AG08396 (cell line): ENCODE data around the gene CIZ1.
"Not testable (repeated sequence)": the region's sequence is repeated elsewhere in the genome, so short reads cannot be mapped to it uniquely, and the experiment has no call there.

Source experiments
- DNase-seq: peaks from one replicate; pipeline ENCODE4 v3.0.0; 2012; ENCODE audit warnings: low spot score, mixed read lengths

The CIZ1 gene, protein sequence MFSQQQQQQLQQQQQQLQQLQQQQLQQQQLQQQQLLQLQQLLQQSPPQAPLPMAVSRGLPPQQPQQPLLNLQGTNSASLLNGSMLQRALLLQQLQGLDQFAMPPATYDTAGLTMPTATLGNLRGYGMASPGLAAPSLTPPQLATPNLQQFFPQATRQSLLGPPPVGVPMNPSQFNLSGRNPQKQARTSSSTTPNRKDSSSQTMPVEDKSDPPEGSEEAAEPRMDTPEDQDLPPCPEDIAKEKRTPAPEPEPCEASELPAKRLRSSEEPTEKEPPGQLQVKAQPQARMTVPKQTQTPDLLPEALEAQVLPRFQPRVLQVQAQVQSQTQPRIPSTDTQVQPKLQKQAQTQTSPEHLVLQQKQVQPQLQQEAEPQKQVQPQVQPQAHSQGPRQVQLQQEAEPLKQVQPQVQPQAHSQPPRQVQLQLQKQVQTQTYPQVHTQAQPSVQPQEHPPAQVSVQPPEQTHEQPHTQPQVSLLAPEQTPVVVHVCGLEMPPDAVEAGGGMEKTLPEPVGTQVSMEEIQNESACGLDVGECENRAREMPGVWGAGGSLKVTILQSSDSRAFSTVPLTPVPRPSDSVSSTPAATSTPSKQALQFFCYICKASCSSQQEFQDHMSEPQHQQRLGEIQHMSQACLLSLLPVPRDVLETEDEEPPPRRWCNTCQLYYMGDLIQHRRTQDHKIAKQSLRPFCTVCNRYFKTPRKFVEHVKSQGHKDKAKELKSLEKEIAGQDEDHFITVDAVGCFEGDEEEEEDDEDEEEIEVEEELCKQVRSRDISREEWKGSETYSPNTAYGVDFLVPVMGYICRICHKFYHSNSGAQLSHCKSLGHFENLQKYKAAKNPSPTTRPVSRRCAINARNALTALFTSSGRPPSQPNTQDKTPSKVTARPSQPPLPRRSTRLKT

DNA sequence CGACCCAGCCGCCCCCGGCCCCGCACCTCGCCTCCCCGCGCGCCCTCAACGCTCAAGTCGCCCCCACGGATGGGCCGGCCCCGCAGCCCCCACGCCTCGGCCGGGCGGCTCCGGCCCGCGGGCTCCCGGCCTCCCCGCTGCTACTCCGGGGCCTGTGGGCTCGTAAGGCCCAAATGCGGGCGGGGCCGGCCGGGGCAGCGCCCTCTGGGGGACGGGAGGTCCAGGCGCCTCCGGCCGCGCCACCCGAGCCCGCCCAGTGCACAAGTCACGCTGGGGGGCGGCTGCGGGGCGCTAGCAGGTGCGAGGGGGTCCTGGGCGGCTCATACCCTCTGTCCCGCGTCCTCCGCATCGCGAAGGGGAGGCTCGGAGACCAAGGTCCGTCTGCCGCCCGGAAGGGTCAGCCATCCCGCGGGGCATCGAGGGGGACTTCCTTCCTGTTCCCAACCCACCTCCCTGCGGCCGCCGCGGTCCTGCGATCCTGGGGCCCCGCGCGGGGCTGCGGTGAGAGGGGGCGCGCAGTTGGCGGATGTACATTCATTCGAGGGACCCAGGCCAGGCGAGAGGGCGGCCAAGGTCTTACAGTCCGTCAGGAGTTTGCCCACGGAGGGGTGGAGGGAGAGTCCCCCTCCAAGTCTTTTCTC, at the start of gene CIZ1:
TSS of gene CIZ1 (minus strand) at position 167 of the 641 bp plus-strand sequence. CDS start 715 bp downstream, outside the sequence.
- DNase-seq: peak; percentile 95

- DNase-seq: no peak
Observed at GRCh38 chr9:128233817-128234406, 42.5 kb upstream of the CIZ1 start.

DNA sequence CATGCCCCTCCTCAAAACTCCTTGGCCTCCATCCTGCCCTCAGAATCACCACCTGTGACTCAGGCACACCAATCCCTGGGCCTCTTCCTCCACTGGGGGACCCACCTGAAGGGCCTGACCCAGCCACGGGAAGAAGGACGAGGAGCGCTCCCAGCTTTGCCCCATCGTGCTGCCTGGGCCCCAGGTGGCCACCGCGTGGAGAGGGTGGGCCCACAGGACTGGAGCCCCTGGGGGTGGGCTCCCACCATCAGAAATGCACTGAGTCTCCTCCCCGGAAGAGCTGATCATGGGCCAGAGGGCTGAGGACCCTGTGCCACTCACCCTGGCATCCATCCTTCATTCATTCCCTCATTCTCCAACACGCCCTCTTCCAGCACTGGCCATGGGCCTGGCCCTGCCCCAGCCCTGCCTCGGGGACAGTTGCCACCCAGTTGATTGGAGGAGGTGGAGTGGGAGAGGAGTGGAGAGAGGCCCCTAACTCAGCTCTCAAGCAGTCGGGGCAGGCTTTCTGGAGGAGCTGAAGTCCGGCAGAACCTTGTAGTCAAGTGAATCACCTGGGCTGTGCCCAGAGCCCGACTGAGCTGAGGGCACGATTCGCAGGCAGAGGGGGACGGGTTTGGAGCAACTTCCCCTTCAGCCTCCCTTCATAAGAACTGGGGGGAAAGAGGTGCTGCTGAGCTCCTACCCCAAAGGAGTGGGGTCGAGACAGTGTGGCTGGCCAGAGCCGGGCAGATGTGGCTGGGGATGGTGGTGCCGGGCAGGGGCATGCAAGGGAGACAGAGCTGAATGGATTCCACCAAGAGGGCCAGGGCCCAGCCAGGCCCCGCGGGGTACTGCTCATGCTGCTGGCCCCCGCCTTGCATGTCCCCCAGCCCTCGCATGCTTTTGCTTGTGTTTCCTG, 41.4 kb upstream of the CIZ1 start:
- DNase-seq: no peak

DNA sequence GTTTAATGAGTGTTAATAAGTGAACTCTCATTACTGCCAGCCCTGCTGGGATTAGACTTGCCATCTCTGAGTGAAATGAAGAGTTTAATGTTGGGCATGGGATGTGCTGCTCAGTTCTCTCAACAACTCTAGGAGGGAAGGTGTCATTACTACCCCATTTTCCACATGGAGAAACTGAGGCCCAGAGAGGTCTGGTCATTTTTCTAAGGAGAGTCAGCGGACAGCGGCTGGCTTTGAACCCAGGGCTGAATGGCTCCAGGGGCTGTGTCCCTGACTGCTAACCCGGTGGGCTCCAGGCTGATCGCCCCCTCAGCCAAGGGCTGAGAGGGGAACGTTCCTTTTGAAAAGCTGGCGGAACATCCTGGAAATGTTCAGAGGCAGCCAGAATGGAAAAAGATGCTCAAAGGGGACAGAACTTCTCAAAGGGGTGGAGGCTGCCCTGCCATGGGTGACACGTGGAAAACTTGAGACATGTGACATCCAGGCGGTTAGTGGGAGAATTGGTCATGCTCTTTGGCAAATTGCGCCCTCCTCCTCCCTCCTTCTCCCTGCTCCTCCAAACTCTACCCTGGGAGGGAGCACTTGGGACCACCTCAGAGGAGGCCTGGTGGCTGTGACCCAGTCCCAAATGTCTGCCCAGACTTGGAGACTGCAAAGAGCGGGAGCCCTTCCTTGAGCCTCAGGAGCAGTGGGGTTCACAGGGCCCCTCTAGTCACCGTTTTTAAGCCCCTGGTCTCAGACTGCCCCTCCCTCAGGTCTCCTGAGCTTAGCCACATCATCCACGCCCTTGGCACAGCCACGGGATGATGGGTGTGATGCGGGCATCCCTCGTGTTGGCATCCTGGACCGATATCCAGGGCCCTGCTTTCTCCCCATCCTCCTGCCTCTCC, 40.5 kb upstream of the CIZ1 start:
- DNase-seq: no peak

DNA sequence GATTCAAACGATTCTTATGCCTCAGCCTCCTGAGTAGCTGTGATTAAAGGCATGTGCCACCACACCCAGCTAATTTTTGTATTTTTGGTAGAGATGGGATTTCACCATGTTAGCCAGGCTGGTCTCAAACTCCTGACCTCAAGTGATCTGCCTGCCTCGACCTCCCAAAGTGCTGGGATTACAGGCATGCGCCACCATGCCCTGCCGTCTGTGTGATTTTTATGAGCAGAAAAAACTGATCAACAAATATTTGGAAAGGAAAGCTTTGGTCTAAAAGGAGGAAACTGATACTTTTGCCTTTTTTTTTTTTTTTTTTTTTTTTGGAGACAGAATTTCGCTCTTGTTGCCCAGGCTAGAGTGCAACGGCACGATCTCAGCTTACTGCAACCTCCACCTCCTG, 39.5 kb upstream of the CIZ1 start:
- DNase-seq: not testable (repeated sequence)

DNA sequence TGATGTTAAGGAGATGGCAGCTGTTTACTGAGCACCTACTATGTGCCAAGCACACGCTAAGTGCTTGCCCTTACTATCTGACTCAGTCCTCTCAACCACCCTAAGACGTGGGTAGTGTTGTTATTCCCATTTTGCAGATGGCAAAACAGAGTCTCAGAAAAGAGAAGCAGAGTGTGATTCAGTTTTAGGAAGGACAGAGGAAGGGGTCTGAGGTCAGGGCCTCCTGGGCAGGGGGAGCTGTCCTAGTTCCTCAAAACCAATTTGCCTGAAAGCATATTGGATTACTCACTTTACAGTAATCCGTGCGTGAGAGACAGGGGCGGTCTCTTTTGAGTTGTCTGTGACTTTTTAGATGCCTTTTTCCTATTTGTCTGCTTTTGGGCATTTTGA, 35.0 kb upstream of the CIZ1 start:
- no peak for DNase-seq

DNA sequence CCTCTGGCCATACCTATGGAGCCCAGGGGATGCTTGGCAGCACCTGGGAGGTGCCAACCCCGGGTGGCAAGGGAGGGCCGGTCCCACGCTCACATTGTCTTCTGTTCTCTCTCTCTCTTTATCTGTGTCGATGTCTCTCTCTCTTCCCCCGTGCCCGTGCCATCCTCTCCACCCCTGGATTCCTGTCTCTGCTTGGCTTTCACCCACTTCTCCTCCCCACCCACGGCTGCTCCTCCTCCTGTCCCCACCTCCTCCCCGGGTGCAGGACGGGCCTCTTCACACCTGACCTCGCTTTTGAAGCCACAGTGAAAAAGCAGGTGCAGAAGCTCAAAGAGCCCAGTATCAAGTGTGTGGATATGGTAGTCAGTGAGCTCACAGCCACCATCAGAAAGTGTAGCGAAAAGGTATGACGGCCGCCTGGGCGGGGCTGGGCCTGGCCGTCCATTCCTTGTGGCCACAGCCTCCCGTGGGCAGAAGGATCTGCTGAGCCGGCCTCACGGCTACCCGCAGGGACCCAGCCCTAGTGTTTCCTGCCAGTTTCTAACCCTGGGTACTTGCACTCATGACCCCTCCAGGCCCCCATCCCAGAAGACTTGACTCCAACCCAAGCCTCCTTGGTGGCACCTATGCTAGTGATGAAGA, 34.5 kb upstream of the CIZ1 start:
- no peak for DNase-seq

GRCh38 chr9:128224877-128225276, 33.5 kb upstream of the CIZ1 start:
- DNase-seq: no peak

DNA sequence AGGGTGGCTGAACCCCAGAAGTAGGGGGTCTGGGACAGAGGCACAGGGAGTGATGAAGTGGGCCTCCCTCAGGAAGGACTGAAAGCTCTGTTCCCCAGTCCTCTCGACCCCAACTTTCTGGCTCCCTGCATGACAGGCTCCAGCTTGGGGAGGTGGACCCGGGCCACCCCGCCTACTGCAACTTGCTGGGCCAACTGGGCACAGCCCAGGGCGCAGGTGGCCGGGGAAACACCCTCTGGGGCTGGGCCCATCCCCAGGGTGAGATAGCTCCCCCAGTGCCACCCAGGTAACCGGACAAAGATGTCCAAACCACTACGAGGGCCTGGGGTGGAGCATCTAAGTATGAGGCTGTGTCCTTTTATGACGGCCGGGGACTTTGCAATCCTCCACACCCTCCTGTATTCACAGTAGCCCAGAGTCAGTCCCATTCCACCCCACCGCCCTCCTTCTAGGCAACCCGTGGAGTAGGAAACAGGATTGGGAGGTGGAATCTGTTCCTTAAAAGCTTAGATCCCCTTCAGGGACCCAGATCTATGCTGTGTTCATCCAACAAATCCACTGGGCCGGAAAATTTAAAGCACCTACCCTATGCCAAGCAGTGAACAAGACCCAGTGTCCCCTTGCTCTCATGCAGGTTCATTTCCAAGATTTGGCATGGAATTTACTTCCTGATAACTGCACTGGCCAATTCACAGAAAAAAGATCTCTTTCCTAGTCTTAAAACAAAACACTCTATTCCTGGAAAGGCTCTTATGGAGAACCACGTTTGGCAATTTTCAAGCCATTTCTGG, 31.7 kb upstream of the CIZ1 start:
- DNase-seq: no peak

- no peak for DNase-seq
Observed at GRCh38 chr9:128222026-128222425, 30.7 kb upstream of the CIZ1 start.

DNA sequence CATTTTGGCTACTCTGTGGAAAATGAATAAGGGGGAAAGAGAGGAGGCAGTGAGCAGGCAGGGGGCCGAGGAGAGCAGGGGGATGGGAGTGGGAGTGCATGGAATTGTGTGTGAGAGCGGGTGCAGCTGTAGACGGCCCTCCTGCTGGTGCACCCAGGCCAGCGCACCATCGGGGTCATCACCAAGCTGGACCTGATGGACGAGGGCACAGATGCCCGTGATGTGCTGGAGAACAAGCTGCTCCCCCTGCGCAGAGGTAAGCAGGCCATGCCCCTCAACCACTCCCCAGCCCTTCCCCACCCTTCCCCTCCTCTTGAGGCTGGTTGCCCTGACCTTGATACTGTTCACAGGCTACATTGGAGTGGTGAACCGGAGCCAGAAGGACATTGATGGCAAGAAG, 28.5 kb upstream of the CIZ1 start:
- DNase-seq: no peak

DNA sequence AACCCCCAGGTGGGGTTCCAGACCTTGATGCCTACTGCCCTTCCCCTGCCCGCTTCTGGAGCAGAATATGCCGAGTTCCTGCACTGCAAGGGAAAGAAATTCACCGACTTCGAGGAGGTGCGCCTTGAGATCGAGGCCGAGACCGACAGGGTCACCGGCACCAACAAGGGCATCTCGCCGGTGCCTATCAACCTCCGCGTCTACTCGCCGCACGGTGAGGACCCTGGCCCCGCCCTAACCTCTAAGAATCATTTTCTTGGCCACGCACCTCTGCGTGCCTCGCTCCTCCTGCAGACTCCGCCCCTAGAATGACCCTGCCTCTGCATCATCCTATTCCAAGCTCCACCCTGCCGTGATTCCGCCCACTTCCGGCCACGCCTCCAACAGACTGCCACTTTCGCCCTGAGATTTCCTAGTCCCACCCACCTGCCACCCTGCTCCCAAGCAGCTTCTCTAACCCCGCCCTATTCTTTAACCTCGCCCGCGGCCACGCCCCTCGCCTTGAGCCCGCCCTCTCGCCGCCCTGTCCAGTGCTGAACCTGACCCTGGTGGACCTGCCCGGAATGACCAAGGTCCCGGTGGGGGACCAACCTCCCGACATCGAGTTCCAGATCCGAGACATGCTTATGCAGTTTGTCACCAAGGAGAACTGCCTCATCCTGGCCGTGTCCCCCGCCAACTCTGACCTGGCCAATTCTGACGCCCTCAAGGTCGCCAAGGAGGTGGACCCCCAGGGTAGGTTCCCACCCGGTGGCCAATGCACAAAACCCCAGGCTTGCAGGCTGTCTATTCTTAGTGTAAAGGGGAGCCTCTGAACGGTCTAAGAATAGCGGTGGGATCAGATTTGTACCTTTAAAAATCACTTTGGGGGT, 27.4 kb upstream of the CIZ1 start:
- DNase-seq: peak; percentile 69

DNA sequence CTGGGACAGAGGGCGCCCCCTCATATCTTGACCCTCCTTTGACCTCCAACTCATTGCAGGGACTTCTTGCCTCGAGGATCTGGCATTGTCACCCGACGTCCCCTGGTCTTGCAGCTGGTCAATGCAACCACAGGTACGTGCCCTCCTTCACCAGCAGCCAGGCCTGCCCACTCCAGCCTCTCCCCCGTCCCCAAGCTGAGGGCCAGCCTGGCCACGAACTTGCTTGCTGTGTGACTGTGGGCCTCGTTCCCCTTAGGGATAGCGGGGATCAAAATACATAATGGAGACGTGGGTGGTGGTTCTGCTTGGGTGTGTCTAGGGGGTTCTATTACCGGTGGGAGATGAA, 26.8 kb upstream of the CIZ1 start:
- no peak for DNase-seq

DNA sequence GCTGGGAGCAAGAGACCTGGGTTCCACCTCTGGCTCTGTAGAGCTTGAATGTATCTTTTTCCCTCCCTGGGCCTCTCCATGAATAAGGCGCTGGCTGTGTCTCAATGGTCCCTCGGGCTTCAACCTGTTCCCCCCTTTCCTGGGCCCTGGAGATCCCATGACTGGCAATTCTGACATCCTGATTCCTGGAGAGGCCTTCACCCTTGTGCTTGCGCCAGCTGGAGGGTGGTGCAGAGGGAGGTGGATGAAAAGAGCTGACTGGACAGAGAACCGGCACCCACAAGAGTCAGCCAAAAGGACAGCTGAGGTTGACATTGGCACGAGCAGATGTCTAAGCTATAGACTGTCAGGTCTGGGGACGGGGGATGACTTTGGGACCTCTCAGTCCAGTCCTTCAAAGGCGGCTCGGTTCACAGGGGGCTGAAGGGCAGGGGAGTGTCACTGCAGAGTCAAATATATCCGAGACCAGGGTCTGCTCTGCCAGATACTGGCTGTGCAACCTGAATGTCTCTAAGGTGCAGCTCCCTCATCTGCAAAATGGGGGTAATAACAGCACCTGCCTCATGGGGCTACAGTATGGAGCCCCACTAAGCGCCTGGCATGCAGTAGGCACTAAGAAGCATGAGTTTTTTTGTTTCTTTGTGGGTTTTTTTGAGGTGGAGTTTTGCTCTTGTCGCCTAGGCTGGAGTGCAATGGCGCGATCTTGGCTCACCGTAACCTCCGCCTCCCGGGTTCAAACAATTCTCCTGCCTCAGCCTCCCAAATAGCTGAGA, 25.6 kb upstream of the CIZ1 start:
- no peak for DNase-seq

GRCh38 chr9:128215491-128216409, 24.4 kb upstream of the CIZ1 start:
- DNase-seq: no peak
